Measurements from ENCODE around the gene ERICH6.

- TF ChIP-seq ZNF8 (CRISPR knock-in tag; IDR thresholded peaks at IDR 0.05) (no peak), SNAI2 (CRISPR knock-in tag; IDR thresholded peaks at IDR 0.05) (no peak), RARB (CRISPR knock-in tag; IDR thresholded peaks at IDR 0.05) (no peak), OSR1 (CRISPR knock-in tag; IDR thresholded peaks at IDR 0.05) (no peak), CREB5 (CRISPR knock-in tag; IDR thresholded peaks at IDR 0.05; ENCODE audit: low read depth) (no peak), POU6F1 (CRISPR knock-in tag; IDR thresholded peaks at IDR 0.05; ENCODE audit: borderline replicate concordance, low read depth) (no peak), CSRNP3 (CRISPR knock-in tag; IDR thresholded peaks at IDR 0.05) (no peak), ISL1 (CRISPR knock-in tag; IDR thresholded peaks at IDR 0.05) (no peak), CSDC2 (CRISPR knock-in tag; IDR thresholded peaks at IDR 0.05) (no peak), ESRRG (CRISPR knock-in tag; IDR thresholded peaks at IDR 0.05) (no peak), PATZ1 (CRISPR knock-in tag; IDR thresholded peaks at IDR 0.05; ENCODE audit: borderline replicate concordance) (no peak), TSHZ2 (CRISPR knock-in tag; IDR thresholded peaks at IDR 0.05) (no peak), ARNTL (CRISPR knock-in tag; IDR thresholded peaks at IDR 0.05; ENCODE audit: borderline replicate concordance, low read depth) (no peak)
These were observed 90.7 kb downstream of the ERICH6 start for GRCh38 chr3:150613034-150613433.

Data from SK-N-SH treated with all-trans-retinoic acid at 6 μM for 48 hours (cell line).